ENCODE measurements around the gene MAP1LC3A.

MAP1LC3A gene

DNA sequence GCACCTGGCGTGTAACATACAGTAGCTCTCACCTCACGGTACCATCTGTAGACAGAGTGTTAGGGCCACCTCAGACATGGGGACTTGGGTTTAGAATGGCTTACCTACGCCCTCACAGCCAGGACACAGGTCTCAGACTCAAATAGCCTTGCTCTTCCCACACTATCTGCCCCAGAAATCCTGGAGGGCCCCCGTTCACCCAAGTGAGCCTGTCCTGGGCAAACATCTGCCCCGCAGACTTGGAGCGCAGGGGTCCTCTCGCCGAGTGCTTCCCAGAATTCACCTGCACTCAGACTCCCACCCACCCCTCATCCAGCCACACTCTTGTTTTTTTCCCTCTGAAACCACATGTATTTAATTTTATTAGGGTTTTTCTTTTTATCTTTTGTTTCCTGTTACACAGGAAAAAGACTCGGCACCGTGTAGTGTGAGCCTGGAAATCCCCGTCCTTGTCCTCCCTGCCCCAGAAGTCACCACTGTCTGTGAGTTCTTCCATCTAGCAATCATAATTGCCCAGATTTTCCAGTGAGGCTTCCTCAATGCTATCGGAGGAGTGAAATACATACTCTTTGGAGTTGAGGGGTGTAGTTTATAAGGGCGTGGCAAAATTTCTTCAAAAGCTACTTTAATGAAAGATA is 17.1 kb upstream of the MAP1LC3A start:
- Histone ChIP-seq H4K20me1 (ENCODE audit: insufficient read depth, low read length) (no peaks in the 10 kb centered on the region), H3K9ac (ENCODE audit: low read length) (no peak overlapping the region), H3K79me2 (ENCODE audit: low read length) (no peaks in the 10 kb centered on the region), H3K9me3 (ENCODE audit: insufficient read depth, low read length) (no peaks in the 10 kb centered on the region), H2AFZ (ENCODE audit: low read depth, low read length) (no peak overlapping the region), H3K36me3 (replicated peaks; ENCODE audit: low read depth, low read length) (peaks cover 34% of the 10 kb centered on the region), H3K27me3 (ENCODE audit: low read depth, low read length) (no peaks in the 10 kb centered on the region), H3K4me3 (ENCODE audit: low read length) (no peak overlapping the region), H3K4me1 (ENCODE audit: low read length) (peaks cover 5% of the 10 kb centered on the region; the same call in 1 of the 2 replicates), H3K4me2 (ENCODE audit: low read length) (no peak overlapping the region), H3K27ac (ENCODE audit: low read length) (no peak overlapping the region)
- no peak for TF ChIP-seq EZH2phosphoT487 (IDR thresholded peaks at IDR 0.05; ENCODE audit: low read depth)
- TF ChIP-seq, protein P1, sequence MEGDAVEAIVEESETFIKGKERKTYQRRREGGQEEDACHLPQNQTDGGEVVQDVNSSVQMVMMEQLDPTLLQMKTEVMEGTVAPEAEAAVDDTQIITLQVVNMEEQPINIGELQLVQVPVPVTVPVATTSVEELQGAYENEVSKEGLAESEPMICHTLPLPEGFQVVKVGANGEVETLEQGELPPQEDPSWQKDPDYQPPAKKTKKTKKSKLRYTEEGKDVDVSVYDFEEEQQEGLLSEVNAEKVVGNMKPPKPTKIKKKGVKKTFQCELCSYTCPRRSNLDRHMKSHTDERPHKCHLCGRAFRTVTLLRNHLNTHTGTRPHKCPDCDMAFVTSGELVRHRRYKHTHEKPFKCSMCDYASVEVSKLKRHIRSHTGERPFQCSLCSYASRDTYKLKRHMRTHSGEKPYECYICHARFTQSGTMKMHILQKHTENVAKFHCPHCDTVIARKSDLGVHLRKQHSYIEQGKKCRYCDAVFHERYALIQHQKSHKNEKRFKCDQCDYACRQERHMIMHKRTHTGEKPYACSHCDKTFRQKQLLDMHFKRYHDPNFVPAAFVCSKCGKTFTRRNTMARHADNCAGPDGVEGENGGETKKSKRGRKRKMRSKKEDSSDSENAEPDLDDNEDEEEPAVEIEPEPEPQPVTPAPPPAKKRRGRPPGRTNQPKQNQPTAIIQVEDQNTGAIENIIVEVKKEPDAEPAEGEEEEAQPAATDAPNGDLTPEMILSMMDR (IDR thresholded peaks at IDR 0.05; ENCODE audit: low read depth, low read length) = no peak

DNA sequence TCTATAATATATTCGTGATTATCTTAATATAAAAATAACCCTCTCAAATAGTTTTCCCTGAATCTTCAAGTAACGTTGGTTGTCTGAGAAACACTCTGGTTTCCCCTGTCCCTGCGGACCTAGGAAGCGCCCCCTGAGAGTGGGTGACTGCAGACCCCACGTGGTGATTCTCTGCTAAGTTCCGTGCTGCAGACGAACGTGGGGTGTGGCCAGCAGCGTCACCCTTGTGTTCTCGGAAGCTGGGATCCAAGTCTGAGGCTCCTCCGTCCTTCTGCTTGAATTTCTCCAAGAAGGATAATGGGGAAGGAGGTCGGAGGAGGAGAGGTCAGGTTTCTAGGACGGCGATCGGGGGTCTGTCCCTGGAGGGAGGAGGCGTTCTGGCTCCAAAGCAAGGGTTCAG is 16.6 kb upstream of the MAP1LC3A start:
- Histone ChIP-seq H3K9me3 (ENCODE audit: insufficient read depth, low read length) (no peaks in the 10 kb centered on the region), H3K9ac (ENCODE audit: low read length) (no peak overlapping the region), H3K27ac (ENCODE audit: low read length) (no peak overlapping the region), H2AFZ (ENCODE audit: low read depth, low read length) (no peak overlapping the region), H3K4me1 (ENCODE audit: low read length) (peaks cover 5% of the 10 kb centered on the region; the same call in 1 of the 2 replicates), H3K27me3 (ENCODE audit: low read depth, low read length) (no peaks in the 10 kb centered on the region), H4K20me1 (ENCODE audit: insufficient read depth, low read length) (no peaks in the 10 kb centered on the region), H3K36me3 (replicated peaks; ENCODE audit: low read depth, low read length) (peaks cover 31% of the 10 kb centered on the region), H3K4me2 (ENCODE audit: low read length) (no peak overlapping the region), H3K79me2 (ENCODE audit: low read length) (no peaks in the 10 kb centered on the region), H3K4me3 (ENCODE audit: low read length) (no peak overlapping the region)
- TF ChIP-seq, protein P1 (IDR thresholded peaks at IDR 0.05; ENCODE audit: low read depth, low read length) = no peak
- TF ChIP-seq EZH2phosphoT487 (IDR thresholded peaks at IDR 0.05; ENCODE audit: low read depth) = no peak

DNA sequence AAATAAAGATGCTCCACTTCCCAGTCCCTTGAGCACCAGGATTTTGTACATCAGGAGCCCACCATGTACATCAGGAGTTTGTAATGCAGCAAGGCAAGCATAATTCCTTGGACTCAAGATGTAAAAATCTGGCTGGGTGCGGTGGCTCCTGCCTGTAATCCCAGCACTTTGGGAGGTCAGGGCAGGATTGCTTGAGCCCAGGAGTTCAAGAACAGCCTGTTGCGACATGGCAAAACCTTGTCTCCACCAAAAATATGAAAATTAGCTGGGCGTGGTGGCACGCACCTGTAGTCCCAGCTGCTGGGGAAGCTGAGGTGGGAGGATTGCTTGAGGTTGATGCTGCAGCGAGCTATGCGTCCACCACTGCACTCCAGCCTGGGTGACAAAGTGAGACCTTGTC is 16.1 kb upstream of the MAP1LC3A start:
- TF ChIP-seq, protein P1 (IDR thresholded peaks at IDR 0.05; ENCODE audit: low read depth, low read length) = no peak
- TF ChIP-seq EZH2phosphoT487 (IDR thresholded peaks at IDR 0.05; ENCODE audit: low read depth) = no peak
- Histone ChIP-seq H3K4me1 (ENCODE audit: low read length) (peaks cover 5% of the 10 kb centered on the region; the same call in 1 of the 2 replicates), H2AFZ (ENCODE audit: low read depth, low read length) (no peak overlapping the region), H3K27ac (ENCODE audit: low read length) (no peak overlapping the region), H3K4me3 (ENCODE audit: low read length) (no peak overlapping the region), H3K79me2 (ENCODE audit: low read length) (no peaks in the 10 kb centered on the region), H3K9me3 (ENCODE audit: insufficient read depth, low read length) (no peaks in the 10 kb centered on the region), H4K20me1 (ENCODE audit: insufficient read depth, low read length) (no peaks in the 10 kb centered on the region), H3K4me2 (ENCODE audit: low read length) (no peak overlapping the region), H3K9ac (ENCODE audit: low read length) (no peak overlapping the region), H3K36me3 (replicated peaks; ENCODE audit: low read depth, low read length) (peaks cover 26% of the 10 kb centered on the region), H3K27me3 (ENCODE audit: low read depth, low read length) (no peaks in the 10 kb centered on the region)

DNA sequence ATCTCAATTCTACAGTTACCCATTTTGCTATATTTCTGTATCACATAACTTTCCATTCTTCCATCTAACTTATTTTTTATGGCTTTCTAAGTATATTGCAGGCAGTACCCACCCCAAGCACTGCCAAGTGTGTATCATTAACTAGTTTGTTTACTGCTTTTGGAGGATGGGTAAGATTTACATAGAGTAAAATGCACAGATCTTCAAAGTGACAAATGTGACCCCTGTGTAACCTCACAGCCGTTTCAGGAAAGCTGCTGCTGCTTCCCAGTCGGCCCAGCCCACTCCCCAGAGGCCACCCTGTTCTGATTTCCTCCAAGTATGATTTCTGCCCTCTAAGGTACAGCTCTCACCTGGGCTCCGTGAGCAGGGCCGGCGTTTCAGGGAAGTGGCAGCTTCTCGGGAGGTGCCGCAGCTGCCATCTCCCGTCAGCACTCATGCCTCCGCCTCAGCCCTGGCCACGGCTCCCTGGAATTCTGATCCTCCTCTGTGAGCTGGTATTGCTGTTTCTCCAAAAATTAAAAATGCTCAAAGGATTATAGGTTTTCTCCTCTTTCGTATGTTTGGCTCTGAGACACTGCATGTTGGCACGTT is 15.0 kb upstream of the MAP1LC3A start:
- Histone ChIP-seq H4K20me1 (ENCODE audit: insufficient read depth, low read length) (no peaks in the 10 kb centered on the region), H3K79me2 (ENCODE audit: low read length) (no peaks in the 10 kb centered on the region), H3K4me2 (ENCODE audit: low read length) (no peak overlapping the region), H2AFZ (ENCODE audit: low read depth, low read length) (no peak overlapping the region), H3K27ac (ENCODE audit: low read length) (no peak overlapping the region), H3K9me3 (ENCODE audit: insufficient read depth, low read length) (no peaks in the 10 kb centered on the region), H3K4me3 (ENCODE audit: low read length) (no peak overlapping the region), H3K27me3 (ENCODE audit: low read depth, low read length) (no peaks in the 10 kb centered on the region), H3K9ac (ENCODE audit: low read length) (no peak overlapping the region), H3K36me3 (replicated peaks; ENCODE audit: low read depth, low read length) (peaks cover 22% of the 10 kb centered on the region), H3K4me1 (ENCODE audit: low read length) (peaks cover 5% of the 10 kb centered on the region; the same call in 1 of the 2 replicates)
- TF ChIP-seq EZH2phosphoT487 (IDR thresholded peaks at IDR 0.05; ENCODE audit: low read depth) = no peak
- TF ChIP-seq, protein P1 (IDR thresholded peaks at IDR 0.05; ENCODE audit: low read depth, low read length) = no peak
